Caco-2 (cell line): Measurements from ENCODE around the gene ACOT6. TPM values are rescaled to one million over a fixed set of nuclear protein-coding genes. Genes with fewer than 3 reads are reported as not detected.
A peak's percentile ranks its signal among the peaks of the same experiment; 100 is the strongest.
"Not testable (repeated sequence)": the region's sequence is repeated elsewhere in the genome, so short reads cannot be mapped to it uniquely, and the experiment has no call there.

ENCODE experiments used
- BruUV-seq: library from RNA; stranded (reverse); fragments of 400-500 nt; replicated peaks from 2 replicates; lab custom pipeline; 2021; lab: Mats Ljungman, UMichigan
- CTCF ChIA-PET: fragments of 300-600 bp; sonication (Branson Sonifier 250); formaldehyde crosslinking; loops from one replicate; lab custom pipeline; 2022; ENCODE audit warnings: antibody characterized with exemption; lab: Charles Lee
- POLR2A ChIA-PET: fragments of 300-600 bp; sonication (Branson Sonifier 250); formaldehyde crosslinking; loops from one replicate; lab custom pipeline; 2022; ENCODE audit warnings: antibody characterized with exemption; lab: Charles Lee
- DNase-seq, 2 experiments: peaks; one replicate each; pipeline versions ENCODE4 v3.0.0 to v3.0.0-alpha.2; 2020 to 2022
- H3K27me3 ChIP-seq: replicated peaks from 2 replicates; pipeline ENCODE4 v1.6.0; 2011; ENCODE audit warnings: low read length; ENCODE audit not compliant: control insufficient read depth, insufficient read depth
- H3K36me3 ChIP-seq: 2 replicates; pipeline ENCODE4 v1.5.1; 2011; ENCODE audit warnings: low read length; ENCODE audit not compliant: control insufficient read depth, insufficient read depth
- H3K4me1 ChIP-seq: fragments of 250-450 bp; sonication (Bioruptor Pico); 2 replicates; pipeline ENCODE4 v1.5.1; 2020; ENCODE audit warnings: mild to moderate bottlenecking
- H3K4me3 ChIP-seq: 2 replicates; pipeline ENCODE4 v1.5.1; 2011; ENCODE audit warnings: low read depth, mild to moderate bottlenecking, control low read depth, low read length
- H3K9me3 ChIP-seq: fragments of 250-450 bp; sonication (Bioruptor Pico); 2 replicates; pipeline ENCODE4 v1.5.1; 2020; ENCODE audit warnings: mild to moderate bottlenecking, moderate library complexity
- H3K27ac Mint-ChIP-seq: one replicate; pipeline ENCODE4 v1.8.0; 2022; ENCODE audit warnings: mixed read lengths; ENCODE audit not compliant: unreplicated experiment
- H3K27me3 Mint-ChIP-seq: one replicate; pipeline ENCODE4 v1.8.0; 2022; ENCODE audit warnings: mixed read lengths; ENCODE audit not compliant: insufficient read depth, unreplicated experiment
- H3K36me3 Mint-ChIP-seq: one replicate; pipeline ENCODE4 v1.8.0; 2022; ENCODE audit warnings: mild to moderate bottlenecking, mixed read lengths; ENCODE audit not compliant: insufficient read depth, unreplicated experiment
- H3K4me1 Mint-ChIP-seq: one replicate; pipeline ENCODE4 v1.8.0; 2022; ENCODE audit warnings: low read depth, mixed read lengths; ENCODE audit not compliant: unreplicated experiment
- H3K4me3 Mint-ChIP-seq: one replicate; pipeline ENCODE4 v1.8.0; 2022; ENCODE audit warnings: mild to moderate bottlenecking, moderate library complexity, mixed read lengths; ENCODE audit not compliant: unreplicated experiment
- H3K9me3 Mint-ChIP-seq: one replicate; pipeline ENCODE4 v1.8.0; 2022; ENCODE audit warnings: mixed read lengths; ENCODE audit not compliant: unreplicated experiment
- intact Hi-C: fragments of 100-400 bp; cut with micrococcal nuclease; formaldehyde crosslinking; loops from one replicate; pipeline ENCODE4 v1.10.0; 2022; ENCODE audit not compliant: unreplicated experiment
- total RNA-seq: library from RNA; stranded (reverse); gene quantifications from 2 replicates; pipeline ENCODE4 v1.2.3, GENCODE V29; 2022
- TF ChIP-seq, protein P1 (sequence below), 2 experiments: fragments of 200-600 bp in 1 of 2; IDR thresholded peaks; 1 replicate in 1 of 2; 2 replicates in 1 of 2; pipeline versions ENCODE4 v1.5.1 to v1.8.0; 2011 to 2022; ENCODE audit warnings: antibody characterized with exemption in 1 of 2, control low read depth in 1 of 2, inconsistent platforms in 1 of 2, low read depth in 1 of 2, low read length in 1 of 2, mild to moderate bottlenecking in 1 of 2, moderate library complexity in 1 of 2; ENCODE audit not compliant: insufficient read depth in 1 of 2, severe bottlenecking in 1 of 2, unreplicated experiment in 1 of 2

Gene ACOT6
- total RNA-seq, 1 experiment from 2014 or later, result not detected

DNA sequence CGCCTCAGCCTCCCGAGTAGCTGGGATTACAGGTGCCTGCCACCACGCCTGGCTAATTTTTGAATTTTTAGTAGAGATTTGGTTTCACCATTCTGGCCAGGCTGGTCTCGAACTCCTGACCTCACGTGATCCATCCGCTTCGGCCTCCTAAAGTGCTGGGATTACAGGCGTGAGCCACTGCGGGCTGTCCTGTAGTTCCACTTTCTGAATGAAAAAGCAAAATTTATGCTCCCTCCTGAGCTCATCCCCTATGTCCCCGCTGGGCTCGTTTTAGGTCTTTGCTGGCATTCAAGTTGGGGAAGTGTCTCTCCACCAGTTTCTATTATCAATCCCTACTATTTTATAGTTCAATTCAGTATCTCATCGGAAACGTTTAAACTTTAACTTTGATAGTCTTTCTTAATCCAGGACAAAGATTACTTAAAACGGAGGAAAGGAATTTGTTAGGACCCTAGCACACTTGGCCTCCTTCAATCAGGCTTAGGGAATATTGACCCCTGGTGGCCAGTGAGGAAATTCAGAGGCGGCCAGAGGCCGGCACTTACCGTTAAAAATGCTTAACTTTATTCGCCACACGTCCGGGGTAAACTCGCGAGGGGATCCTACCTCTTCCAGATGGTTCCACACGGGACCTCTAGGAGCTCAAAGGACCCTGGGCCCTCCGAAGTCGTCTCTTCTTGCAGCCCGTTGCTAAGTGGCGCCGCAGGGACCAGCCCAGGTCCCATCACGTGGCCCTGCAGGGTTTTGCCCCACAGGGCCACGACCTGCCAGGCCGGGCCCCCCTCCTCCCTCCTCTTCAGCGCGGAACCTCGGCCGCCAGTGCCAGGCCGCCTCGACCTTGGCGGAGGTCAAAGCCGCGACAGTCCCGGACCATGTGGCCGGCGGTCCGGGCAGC is 21.0 kb downstream of the ACOT6 start:
- Histone ChIP-seq H3K27me3 (no peaks in the 10 kb centered on the region), H3K4me1 (peaks cover 7% of the 10 kb centered on the region; the same call in 1 of the 2 replicates), H3K9me3 (no peaks in the 10 kb centered on the region), H3K4me3 (no peak overlapping the region), H3K36me3 (no peaks in the 10 kb centered on the region)
- DNase-seq, result peak; percentile 56 to 72
- H3K27ac Mint-ChIP-seq, result no peak overlapping the region
- H3K9me3 Mint-ChIP-seq, result no peaks in the 10 kb centered on the region
- H3K27me3 Mint-ChIP-seq, result no peaks in the 10 kb centered on the region
- POLR2A ChIA-PET, result no interaction called here
- H3K36me3 Mint-ChIP-seq, result no peaks in the 10 kb centered on the region
- H3K4me1 Mint-ChIP-seq, result peaks cover 15% of the 10 kb centered on the region
- no TSS peak for BruUV-seq
- H3K4me3 Mint-ChIP-seq, result peak overlapping the region; percentile 47
- TF ChIP-seq, protein P1, sequence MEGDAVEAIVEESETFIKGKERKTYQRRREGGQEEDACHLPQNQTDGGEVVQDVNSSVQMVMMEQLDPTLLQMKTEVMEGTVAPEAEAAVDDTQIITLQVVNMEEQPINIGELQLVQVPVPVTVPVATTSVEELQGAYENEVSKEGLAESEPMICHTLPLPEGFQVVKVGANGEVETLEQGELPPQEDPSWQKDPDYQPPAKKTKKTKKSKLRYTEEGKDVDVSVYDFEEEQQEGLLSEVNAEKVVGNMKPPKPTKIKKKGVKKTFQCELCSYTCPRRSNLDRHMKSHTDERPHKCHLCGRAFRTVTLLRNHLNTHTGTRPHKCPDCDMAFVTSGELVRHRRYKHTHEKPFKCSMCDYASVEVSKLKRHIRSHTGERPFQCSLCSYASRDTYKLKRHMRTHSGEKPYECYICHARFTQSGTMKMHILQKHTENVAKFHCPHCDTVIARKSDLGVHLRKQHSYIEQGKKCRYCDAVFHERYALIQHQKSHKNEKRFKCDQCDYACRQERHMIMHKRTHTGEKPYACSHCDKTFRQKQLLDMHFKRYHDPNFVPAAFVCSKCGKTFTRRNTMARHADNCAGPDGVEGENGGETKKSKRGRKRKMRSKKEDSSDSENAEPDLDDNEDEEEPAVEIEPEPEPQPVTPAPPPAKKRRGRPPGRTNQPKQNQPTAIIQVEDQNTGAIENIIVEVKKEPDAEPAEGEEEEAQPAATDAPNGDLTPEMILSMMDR (IDR thresholded peaks at IDR 0.05; ENCODE audit: insufficient read depth in 1 of 2, low read depth in 1 of 2, low read length in 1 of 2, severe bottlenecking in 1 of 2, unreplicated experiment in 1 of 2), result peak; percentile 86 to 87
- CTCF ChIA-PET, result interaction anchor here (0.5 to 1.0 kb wide), 7 partner anchors 11 to 157 kb away, joined by 3 to 10 read pairs (median 6); partner anchors contain the start of genes ACOT2 and ACOT6
- intact Hi-C loops, result loop anchor here (1.0 to 10.0 kb wide), 6 partner anchors 43 to 341 kb away; partner anchors contain the start of genes ACOT4 and RIOX1

DNA sequence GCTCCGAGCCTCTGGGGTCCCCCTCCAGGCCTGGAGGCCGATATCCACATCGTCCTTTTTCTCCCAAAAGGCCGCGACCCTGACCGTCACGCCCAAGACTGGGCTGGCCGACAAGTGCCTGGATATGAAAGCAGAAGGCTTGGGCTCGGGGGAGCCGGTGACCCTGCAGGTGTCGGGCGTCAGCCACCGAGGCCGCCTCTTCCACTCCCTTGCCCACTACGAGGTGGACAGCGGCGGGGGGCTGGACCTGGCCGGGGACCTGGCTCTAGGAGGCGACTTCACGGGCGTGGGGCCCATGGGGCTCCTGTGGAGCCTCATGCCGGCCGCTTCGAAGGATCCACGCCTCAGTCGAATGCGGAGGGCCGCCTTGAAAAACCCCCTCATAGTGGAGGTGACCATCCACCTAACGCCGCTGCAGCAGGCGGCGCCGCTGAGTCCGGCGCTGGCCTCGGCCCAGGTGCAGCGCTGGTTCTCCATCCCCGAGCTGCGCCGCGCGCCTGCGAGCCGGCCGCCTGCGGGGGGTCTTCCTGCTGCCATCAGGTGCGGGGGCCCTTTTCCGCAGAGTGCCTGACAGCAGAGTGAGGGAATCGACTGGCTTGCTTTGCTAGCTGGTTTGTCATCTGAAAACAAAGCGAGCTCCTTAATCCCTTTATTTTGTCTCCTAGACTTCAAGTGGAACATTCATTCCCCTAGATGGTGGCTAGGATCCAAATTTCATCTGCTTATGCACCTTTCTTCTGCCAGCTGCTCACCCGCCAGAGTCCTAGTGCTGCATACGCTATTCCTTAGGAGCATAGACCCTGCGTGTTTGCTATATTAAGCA is 21.9 kb downstream of the ACOT6 start:
- no TSS peak for BruUV-seq
- Mint-ChIP-seq H3K27me3 (no peaks in the 10 kb centered on the region), H3K4me1 (peaks cover 15% of the 10 kb centered on the region), H3K27ac (no peak overlapping the region), H3K4me3 (peak overlapping the region; percentile 47), H3K9me3 (no peaks in the 10 kb centered on the region), H3K36me3 (no peaks in the 10 kb centered on the region)
- H3K9me3 ChIP-seq, result no peaks in the 10 kb centered on the region
- ChIA-PET CTCF (interaction anchor here (0.6 to 0.7 kb wide), 2 partner anchors 21 to 623 kb away, joined by 3 read pairs; partner anchors contain the start of gene ACOT6), POLR2A (no interaction called here)
- no peak for DNase-seq
- H3K27me3 ChIP-seq, result no peaks in the 10 kb centered on the region
- H3K4me1 ChIP-seq, result peaks cover 7% of the 10 kb centered on the region; the same call in 1 of the 2 replicates
- H3K4me3 ChIP-seq, result no peak overlapping the region
- TF ChIP-seq, protein P1 (IDR thresholded peaks at IDR 0.05; ENCODE audit: insufficient read depth in 1 of 2, low read depth in 1 of 2, low read length in 1 of 2, severe bottlenecking in 1 of 2, unreplicated experiment in 1 of 2), result no peak
- no peaks in the 10 kb centered on the region for H3K36me3 ChIP-seq
- intact Hi-C loops, result loop anchor here (5.0 to 10.0 kb wide), 3 partner anchors 59 to 342 kb away; partner anchors contain the start of gene RIOX1

DNA sequence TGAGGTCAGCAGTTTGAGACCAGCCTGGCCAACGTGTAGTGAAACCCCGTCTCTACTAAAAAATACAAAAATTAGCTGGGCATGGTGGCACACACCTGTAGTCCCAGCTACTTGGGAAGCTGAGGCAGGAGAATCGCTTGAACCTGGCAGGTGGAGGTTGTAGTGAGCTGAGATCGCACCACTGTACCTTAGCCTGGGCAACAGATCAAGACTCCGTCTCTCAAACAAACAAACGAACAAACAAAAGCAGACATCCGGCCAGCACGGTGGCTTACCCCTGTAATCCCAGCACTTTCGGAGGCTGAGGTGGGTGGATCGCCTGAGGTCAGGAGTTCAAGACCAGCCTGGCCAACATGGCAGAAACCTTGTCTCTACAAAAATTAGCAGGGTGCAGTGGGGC is 24.0 kb downstream of the ACOT6 start:
- POLR2A ChIA-PET, result interaction anchor here (0.6 kb wide), 1 partner anchor 57 kb away, joined by 9 read pairs; no protein-coding TSS in a partner anchor

More for the DNA sequence above, 24.0 kb downstream of the ACOT6 start:
- H3K27ac Mint-ChIP-seq, H3K4me1 Mint-ChIP-seq, H3K4me3 Mint-ChIP-seq, H3K36me3 Mint-ChIP-seq, H3K36me3 ChIP-seq, H3K4me1 ChIP-seq, BruUV-seq, H3K9me3 ChIP-seq, H3K4me3 ChIP-seq, DNase-seq, CTCF ChIA-PET, H3K9me3 Mint-ChIP-seq, H3K27me3 ChIP-seq, H3K27me3 Mint-ChIP-seq: not testable (repeated sequence)
- intact Hi-C loops, result loop anchor here (10.0 kb wide), 1 partner anchor 62 kb away; no protein-coding TSS in a partner anchor
